CD4-positive, alpha-beta T cell (primary cell): ENCODE measurements around the gene TMCO4. TPM values are rescaled to one million over a fixed set of nuclear protein-coding genes. Genes with fewer than 3 reads are reported as not detected.
"Not testable (repeated sequence)": the region's sequence is repeated elsewhere in the genome, so short reads cannot be mapped to it uniquely, and the experiment has no call there.

Experiments used
- ATAC-seq: fragments of 200-7000 bp; cut with Tn5 transposase; one replicate; pipeline ENCODE4 v1.10.0; 2022; ENCODE audit warnings: mild to moderate bottlenecking; ENCODE audit not compliant: poor library complexity
- CTCF ChIA-PET: fragments of 350-600 bp; sonication (Branson Sonifier 250); formaldehyde crosslinking; loops from one replicate; lab custom pipeline; 2021; ENCODE audit warnings: antibody characterized with exemption, inconsistent platforms; lab: Charles Lee
- POLR2A ChIA-PET: fragments of 350-600 bp; sonication (Branson Sonifier 250); formaldehyde crosslinking; loops from one replicate; lab custom pipeline; 2021; ENCODE audit warnings: antibody characterized with exemption, inconsistent platforms; lab: Charles Lee
- DNase-seq, 14 experiments: peaks; one replicate each; pipeline ENCODE4 v3.0.0-alpha.2; 2013 to 2020; ENCODE audit warnings: mixed read lengths in 2 of 14
- H3K27ac ChIP-seq, 2 donors: one replicate each; pipeline versions ENCODE4 v1.5.1 to v1.7.0; 2013; ENCODE audit warnings: low read length in 2 of 2, low read depth in 1 of 2, mild to moderate bottlenecking in 1 of 2
- H3K27me3 ChIP-seq, 2 experiments: 1 replicate in 1 of 2; 2 replicates in 1 of 2; pipeline versions ENCODE4 v1.6.1 to v1.7.0; 2013; ENCODE audit warnings: low read length in 2 of 2, control low read depth in 1 of 2, mild to moderate bottlenecking in 1 of 2, moderate library complexity in 1 of 2; ENCODE audit not compliant: insufficient read depth in 2 of 2, control insufficient read depth in 1 of 2
- H3K36me3 ChIP-seq: one replicate; pipeline ENCODE4 v1.6.1; 2013; ENCODE audit warnings: low read length, control low read depth; ENCODE audit not compliant: insufficient read depth
- H3K4me1 ChIP-seq: one replicate; pipeline ENCODE4 v1.6.1; 2013; ENCODE audit warnings: low read length, control low read depth; ENCODE audit not compliant: insufficient read depth
- H3K4me3 ChIP-seq: one replicate; pipeline ENCODE4 v1.5.1; 2013; ENCODE audit warnings: mild to moderate bottlenecking, low read length, moderate library complexity
- H3K9me3 ChIP-seq, 2 experiments: 1 replicate in 1 of 2; 2 replicates in 1 of 2; pipeline versions ENCODE4 v1.6.1 to v1.7.0; 2013; ENCODE audit warnings: low read length in 2 of 2, mild to moderate bottlenecking in 2 of 2, control low read depth in 1 of 2, moderate library complexity in 1 of 2; ENCODE audit not compliant: control insufficient read depth in 1 of 2, insufficient read depth in 1 of 2
- H3K27ac Mint-ChIP-seq: one replicate; pipeline ENCODE4 v1.8.0; 2020; ENCODE audit warnings: mixed read lengths
- H3K27me3 Mint-ChIP-seq: one replicate; pipeline ENCODE4 v1.8.0; 2021; ENCODE audit warnings: mixed read lengths
- H3K36me3 Mint-ChIP-seq: one replicate; pipeline ENCODE4 v1.8.0; 2021; ENCODE audit warnings: low read depth, mixed read lengths
- H3K4me1 Mint-ChIP-seq: one replicate; pipeline ENCODE4 v1.8.0; 2021; ENCODE audit warnings: low read depth, mixed read lengths
- H3K4me3 Mint-ChIP-seq: one replicate; pipeline ENCODE4 v1.8.0; 2020; ENCODE audit warnings: mild to moderate bottlenecking, mixed read lengths
- H3K9me3 Mint-ChIP-seq: one replicate; pipeline ENCODE4 v1.8.0; 2020; ENCODE audit warnings: mixed read lengths
- CTCF ChIP-seq: fragments of 200-600 bp; IDR thresholded peaks from one replicate; pipeline ENCODE4 v1.8.0; 2022; ENCODE audit warnings: antibody characterized with exemption, mild to moderate bottlenecking
- intact Hi-C, 2 experiments: fragments of 100-400 bp; cut with DNase I in 1 of 2; cut with micrococcal nuclease in 1 of 2; formaldehyde crosslinking; loops; one replicate each; pipeline versions ENCODE4 v1.15.1 to v1.9.0; 2023 to 2025; cut with DNase I, micrococcal nuclease
- total RNA-seq, 174 experiments: library from RNA in 2 of 174; stranded (reverse) in 2 of 174; gene quantifications; one replicate each; pipeline ENCODE4 v1.2.3 and lab custom pipeline; 2021 to 2026

Gene TMCO4
- total RNA-seq, 2 experiments from 2014 or later = 12.4 to 13.9 TPM

GRCh38 chr1:19639999-19640362, 159.7 kb downstream of the TMCO4 start:
- H3K27ac Mint-ChIP-seq = no peak overlapping the region
- Histone ChIP-seq H3K4me3 (no peak overlapping the region), H3K9me3 (no peaks in the 10 kb centered on the region), H3K36me3 (no peaks in the 10 kb centered on the region), H3K27ac (no peak overlapping the region), H3K4me1 (peaks cover 11% of the 10 kb centered on the region), H3K27me3 (peaks cover 11 to 15% of the 10 kb centered on the region in 2 experiments)
- H3K9me3 Mint-ChIP-seq = no peaks in the 10 kb centered on the region
- no peak overlapping the region for H3K4me3 Mint-ChIP-seq
- TF ChIP-seq CTCF = no peak
- DNase-seq (no peak), ATAC-seq (no peak)
- ChIA-PET CTCF (interaction anchor here (0.9 to 1.7 kb wide), 2 partner anchors 11 to 14 kb away, joined by 4 to 6 read pairs; no protein-coding TSS in a partner anchor), POLR2A (no interaction called here)
- intact Hi-C loops = loop anchor here (5.0 kb wide), 1 partner anchor 43 kb away; a partner anchor contains a TSS
- peaks cover 25% of the 10 kb centered on the region for H3K27me3 Mint-ChIP-seq
- peaks cover 10% of the 10 kb centered on the region for H3K4me1 Mint-ChIP-seq
- H3K36me3 Mint-ChIP-seq = peaks cover 4% of the 10 kb centered on the region

- DNase-seq, CTCF ChIA-PET, H3K4me3 Mint-ChIP-seq, H3K4me3 ChIP-seq, POLR2A ChIA-PET, ATAC-seq, H3K36me3 ChIP-seq, H3K27ac ChIP-seq, H3K9me3 Mint-ChIP-seq, H3K36me3 Mint-ChIP-seq, H3K9me3 ChIP-seq, H3K4me1 ChIP-seq, H3K27ac Mint-ChIP-seq, intact Hi-C loops: not testable (repeated sequence)
- peaks cover 11 to 15% of the 10 kb centered on the region in 2 experiments for H3K27me3 ChIP-seq
- peaks cover 21% of the 10 kb centered on the region for H3K27me3 Mint-ChIP-seq
- peaks cover 10% of the 10 kb centered on the region for H3K4me1 Mint-ChIP-seq
Measured at GRCh38 chr1:19639228-19639627, 160.5 kb downstream of the TMCO4 start.

DNA sequence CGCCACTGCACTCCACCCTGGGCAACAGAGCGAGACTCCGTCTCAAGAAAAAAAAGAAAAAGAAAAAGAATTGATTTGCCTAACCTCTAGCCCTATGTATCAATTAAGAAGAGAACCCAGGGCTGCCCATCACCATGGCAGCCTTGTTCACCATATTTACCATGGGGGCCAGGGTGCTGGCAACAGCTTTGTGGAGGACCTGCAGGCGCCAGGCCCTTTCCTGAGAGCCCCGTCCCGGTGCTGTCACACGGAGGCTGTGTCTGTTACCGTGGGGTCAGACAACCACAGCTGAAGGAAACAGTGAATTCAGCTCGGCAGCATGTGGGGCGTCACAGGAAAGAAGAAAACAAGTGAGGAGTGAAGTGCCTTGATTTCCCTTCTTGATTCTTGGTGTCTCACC, 162.1 kb downstream of the TMCO4 start:
- Mint-ChIP-seq H3K36me3 (no peaks in the 10 kb centered on the region), H3K9me3 (no peaks in the 10 kb centered on the region), H3K4me1 (no peaks in the 10 kb centered on the region), H3K4me3 (no peak overlapping the region), H3K27ac (no peak overlapping the region), H3K27me3 (peaks cover 10% of the 10 kb centered on the region)
- ATAC-seq (no peak), DNase-seq (no peak)
- ChIA-PET CTCF (interaction anchor here (0.7 kb wide), 1 partner anchor 755 kb away, joined by 3 read pairs; no protein-coding TSS in a partner anchor), POLR2A (interaction anchor here (0.7 kb wide), 1 partner anchor 247 kb away, joined by 3 read pairs; no protein-coding TSS in a partner anchor)
- no peak overlapping the region for H3K27ac ChIP-seq
- intact Hi-C loops = no loop called here
- no peaks in the 10 kb centered on the region for H3K36me3 ChIP-seq
- H3K27me3 ChIP-seq = peaks cover 0 to 6% of the 10 kb centered on the region in 2 experiments
- no peak overlapping the region for H3K4me3 ChIP-seq
- H3K4me1 ChIP-seq = no peaks in the 10 kb centered on the region
- no peaks in the 10 kb centered on the region for H3K9me3 ChIP-seq
- no peak for TF ChIP-seq CTCF

DNA sequence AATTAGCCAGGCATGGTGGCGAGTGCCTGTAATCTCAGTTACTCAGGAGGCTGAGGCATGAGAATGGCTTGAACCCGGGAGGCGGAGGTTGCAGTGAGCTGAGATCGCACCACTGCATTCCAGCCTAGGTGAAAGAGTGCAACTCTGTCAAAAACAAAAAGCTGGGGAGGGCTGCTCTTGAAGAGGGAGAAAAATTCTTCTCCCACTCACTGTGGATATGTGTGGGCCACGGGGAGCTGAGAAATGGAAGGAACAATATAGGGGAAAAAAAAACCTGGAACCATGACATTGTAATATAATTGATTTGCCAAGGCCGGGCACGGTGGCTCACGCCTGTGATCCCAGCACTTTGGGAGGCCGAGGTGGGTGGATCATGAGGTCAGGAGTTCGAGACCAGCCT, 163.0 kb downstream of the TMCO4 start:
- H3K27me3 Mint-ChIP-seq, H3K27me3 ChIP-seq, ATAC-seq, CTCF ChIA-PET, H3K4me1 ChIP-seq, H3K4me3 ChIP-seq, H3K27ac ChIP-seq, POLR2A ChIA-PET, DNase-seq, H3K27ac Mint-ChIP-seq, H3K36me3 ChIP-seq, H3K36me3 Mint-ChIP-seq, H3K9me3 ChIP-seq, H3K4me3 Mint-ChIP-seq, H3K4me1 Mint-ChIP-seq, H3K9me3 Mint-ChIP-seq, intact Hi-C loops: not testable (repeated sequence)
